Measurements from ENCODE around the gene WDR17.
A peak's percentile ranks its signal among the peaks of the same experiment; 100 is the strongest.

GRCh38 chr4:176123710-176124407, 58.2 kb downstream of the WDR17 start:
- peak; percentile 47 to 67 for TF ChIP-seq CTCF (conservative IDR thresholded peaks at IDR 0.05 in 1 of 2, IDR thresholded peaks at IDR 0.05 in 1 of 2; ENCODE audit: low read depth in 1 of 2, low read length in 2 of 2)
- TF ChIP-seq EZH2 (IDR thresholded peaks at IDR 0.05; ENCODE audit: low read length, missing control alignments), result no peak
